Hindlimb muscle (tissue), 1 donor: ENCODE results near the gene CROCC2. TPM values are rescaled to one million over a fixed set of nuclear protein-coding genes. Genes with fewer than 3 reads are reported as not detected.

Source experiments
- DNase-seq: peaks from one replicate; pipeline ENCODE4 v3.0.0-alpha.2; 2013
- polyA plus RNA-seq: library from polyadenylated mRNA; unstranded; fragments of 120-200 nt; gene quantifications from one replicate; pipeline ENCODE4 v1.2.1, GENCODE V29; 2013; ENCODE audit not compliant: insufficient read length

The CROCC2 gene
- polyA plus RNA-seq, 1 donor = 0.22 TPM

DNA sequence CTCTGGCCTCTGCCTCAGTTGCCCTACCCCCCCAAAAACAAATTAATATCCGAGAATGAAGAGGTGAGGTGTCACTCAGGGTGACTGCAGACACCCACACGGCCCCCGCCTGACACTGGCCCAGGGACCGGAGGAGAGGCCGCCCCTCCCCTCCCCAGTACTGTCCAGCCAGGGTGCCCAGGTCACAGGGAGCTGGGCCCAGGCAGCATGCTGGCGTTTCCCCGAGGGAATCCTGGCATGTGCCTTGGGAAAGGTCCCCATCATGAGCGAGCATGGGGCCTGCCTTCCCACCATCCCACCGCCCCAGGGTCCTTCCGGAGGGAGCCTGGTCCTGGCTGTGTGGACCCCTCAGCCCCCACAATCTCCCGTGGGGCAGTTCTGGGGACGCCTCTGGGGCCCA, 13.2 kb upstream of the CROCC2 start:
- DNase-seq = no peak

DNA sequence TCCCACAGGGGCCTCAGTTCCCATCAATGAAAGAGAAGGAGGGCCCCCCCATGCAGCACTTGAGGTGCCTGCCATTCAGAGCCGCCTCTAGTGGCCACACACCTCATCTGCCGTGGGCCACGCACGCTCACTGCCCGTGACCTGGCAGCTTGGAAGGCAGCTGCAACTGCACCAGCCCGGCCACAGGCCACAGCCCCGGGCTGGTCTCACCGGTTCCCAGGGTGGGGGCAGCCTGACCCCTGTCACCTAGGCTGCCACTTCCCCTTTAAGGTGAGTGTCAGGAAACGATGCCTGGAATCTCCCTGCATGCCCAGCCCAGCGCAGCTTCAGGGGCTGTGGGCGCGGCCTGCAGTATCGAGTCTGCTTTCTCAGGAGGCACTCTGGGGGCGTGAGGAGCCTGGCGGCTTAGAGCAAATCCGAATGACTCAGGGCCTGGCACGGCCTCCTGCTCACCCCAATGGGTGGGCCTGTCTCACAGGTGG, 12.7 kb upstream of the CROCC2 start:
- DNase-seq = no peak

- DNase-seq = no peak
Observed at GRCh38 chr2:240894006-240894405, 12.1 kb upstream of the CROCC2 start.

DNA sequence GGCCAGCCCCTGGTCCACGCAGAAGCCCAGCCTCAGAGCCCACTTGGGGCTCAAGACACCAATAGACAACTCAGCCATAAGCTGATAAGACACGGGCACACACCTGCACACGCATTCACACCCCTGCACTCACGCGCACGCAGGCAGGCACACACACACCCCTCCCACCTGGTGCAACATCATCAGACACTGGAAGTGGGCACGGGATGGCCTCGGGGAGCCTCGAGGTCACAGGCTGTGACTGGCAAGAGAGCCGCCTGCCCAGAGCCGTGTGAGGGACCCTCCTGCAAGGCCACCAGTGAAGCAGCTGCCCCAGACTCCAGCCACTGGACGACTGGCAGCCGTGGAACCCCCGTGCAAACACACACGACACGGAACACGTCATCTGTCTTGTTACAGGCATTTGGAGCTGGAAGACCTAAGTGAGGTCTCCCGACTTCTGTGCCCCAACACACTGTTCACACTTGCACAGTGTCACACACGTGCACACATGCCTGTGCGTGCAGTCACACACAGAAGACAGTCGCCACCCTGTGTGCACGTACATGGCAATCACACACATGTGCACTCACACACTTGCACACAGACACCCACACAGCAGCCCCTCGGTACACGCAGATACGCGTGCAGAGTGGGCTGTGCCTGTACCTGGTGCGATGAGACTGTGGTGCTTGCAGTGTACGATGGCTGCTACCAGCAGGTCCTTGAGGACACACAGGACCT, 11.1 kb upstream of the CROCC2 start:
- DNase-seq = no peak

- DNase-seq = no peak
Observed at GRCh38 chr2:240895656-240896388, 10.3 kb upstream of the CROCC2 start, which contains the start of gene MAB21L4. Gene MAB21L4 (minus strand): TSS chr2:240896156. CDS start chr2:240895997, 159 bp downstream.

- no peak for DNase-seq
Observed at GRCh38 chr2:240896394-240896793, 9.7 kb upstream of the CROCC2 start.

GRCh38 chr2:240896871-240897692, 9.1 kb upstream of the CROCC2 start:
- no peak for DNase-seq

DNA sequence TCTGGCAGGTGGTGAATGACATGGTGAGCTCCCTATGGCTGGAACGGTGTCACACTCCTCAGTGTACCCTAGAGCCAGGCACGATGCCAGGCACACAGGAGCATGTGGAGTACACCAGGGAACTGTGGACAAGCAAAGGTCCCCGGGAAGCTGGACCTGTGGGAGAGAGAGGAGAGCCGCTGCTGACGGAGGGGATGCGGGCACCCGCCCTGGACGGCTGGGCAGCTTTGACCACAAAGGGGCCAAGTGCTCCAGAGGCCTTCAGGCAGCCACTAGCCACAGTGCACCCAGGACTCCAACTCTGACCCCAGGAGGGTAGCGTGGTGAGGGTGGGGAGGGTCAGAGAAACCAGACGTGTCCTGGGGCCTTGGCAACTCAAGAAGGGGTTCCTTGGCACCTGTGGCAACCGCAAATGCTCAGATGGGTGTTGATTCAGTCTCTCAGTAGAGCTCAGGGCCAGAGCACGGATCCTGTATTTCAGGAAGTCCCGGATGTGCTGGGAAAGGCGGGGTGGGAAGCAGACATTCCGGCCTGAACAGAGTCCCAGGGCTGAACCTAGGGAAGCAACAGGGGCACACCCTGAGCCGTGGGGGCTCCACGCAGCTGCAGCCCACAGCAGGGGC, 7.9 kb upstream of the CROCC2 start:
- DNase-seq = no peak

GRCh38 chr2:240898731-240899467, 7.2 kb upstream of the CROCC2 start:
- no peak for DNase-seq

- DNase-seq = no peak
Observed at GRCh38 chr2:240899468-240899865, 6.7 kb upstream of the CROCC2 start.

GRCh38 chr2:240900141-240900860, 5.8 kb upstream of the CROCC2 start:
- DNase-seq = no peak

DNA sequence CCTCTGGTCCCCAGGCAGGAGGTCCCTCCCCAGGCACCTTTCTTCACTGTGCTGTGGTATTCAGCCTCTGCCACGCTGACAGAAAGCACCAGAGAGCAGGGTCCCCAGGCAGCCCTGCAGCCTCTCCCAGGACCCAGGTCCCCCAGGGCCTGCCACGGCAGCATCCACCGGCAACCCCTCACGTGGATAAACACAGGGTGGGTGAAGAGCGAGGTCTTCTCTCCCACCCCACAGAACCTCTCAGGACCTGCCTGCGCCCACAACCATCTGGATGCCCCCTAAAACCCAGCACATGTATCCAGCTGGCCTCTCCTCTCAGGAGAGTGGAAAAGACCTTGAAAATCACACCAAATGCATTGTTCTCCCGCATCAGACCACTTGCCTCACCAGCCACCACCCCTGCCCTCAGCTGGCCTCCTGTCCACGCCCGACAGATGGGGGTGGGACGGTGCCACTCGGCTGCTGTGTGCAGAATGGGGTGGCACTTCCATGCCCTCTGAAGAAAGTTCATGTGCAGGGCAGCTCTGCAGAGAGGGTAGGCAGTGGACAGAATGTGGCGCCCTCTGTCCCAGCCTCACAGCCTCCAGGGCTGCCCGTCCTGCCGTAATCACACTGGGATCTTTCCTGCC, 4.0 kb upstream of the CROCC2 start:
- DNase-seq = no peak

DNA sequence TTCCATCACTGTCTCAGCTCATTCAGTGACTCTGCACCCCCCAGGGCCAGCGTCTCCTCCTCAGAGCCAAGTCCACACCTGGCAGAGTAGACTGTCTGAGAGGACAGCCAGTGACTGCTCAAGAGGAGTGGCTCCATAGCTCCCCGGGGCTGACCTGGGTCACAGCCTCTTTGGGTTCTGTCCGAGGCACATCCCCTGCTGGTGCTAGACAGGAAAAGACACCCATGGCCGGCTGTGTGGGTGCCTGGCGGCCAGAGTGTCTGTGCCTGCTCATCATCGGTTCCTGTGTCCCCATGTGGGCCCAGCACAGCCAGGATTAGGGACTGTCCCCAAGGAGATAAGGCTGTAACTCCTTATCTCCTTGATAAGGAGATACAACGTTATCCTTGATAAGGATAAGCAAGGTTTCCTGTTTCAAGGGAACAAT, 3.5 kb upstream of the CROCC2 start:
- DNase-seq = no peak

GRCh38 chr2:240903191-240904060, 2.7 kb upstream of the CROCC2 start:
- no peak for DNase-seq

DNA sequence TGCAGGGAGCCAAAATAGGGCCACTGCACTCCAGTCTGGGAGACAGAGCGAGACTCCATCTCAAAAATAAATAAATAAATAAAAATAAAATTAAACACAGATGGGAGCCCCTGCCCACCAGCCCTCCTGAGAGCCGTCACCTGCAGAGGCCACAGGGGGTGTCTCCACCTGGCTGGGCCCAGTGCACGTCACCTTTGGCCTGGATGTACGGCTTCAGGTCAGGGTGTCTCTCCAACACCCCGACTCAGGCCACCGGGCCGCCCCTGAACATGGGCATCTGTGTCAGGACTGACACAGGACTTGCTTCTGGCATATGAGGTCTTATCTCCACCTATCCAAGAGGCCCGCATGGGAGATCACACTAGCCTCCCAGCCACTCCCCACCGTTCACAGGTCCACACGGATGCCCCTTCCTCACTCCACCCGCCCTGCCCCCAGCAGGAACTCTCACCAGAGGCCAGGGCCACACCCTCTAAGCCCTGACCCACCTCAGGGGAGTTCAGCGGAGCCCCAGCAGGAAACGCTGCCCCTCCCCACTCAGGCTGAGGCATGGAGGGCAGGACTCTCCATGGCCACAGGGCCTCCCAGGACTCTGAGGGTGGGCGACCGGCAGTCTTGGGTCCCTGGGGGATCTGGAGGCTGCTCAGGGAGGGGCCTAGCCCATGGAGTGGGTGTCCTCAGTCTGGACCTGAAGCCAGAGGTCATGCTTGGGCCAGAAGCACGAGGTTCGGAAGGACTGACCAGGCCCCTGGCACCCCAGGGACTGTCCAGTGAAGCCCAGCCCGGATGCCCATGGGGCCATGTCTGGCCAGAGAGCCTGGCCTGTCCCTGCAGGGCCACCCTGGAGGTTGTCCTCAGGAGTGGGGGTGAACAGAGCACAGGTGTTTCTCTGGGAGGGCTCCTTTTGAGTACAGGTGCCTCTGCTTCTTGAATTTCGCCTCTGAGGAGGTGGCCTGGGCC, 1.6 kb upstream of the CROCC2 start:
- no peak for DNase-seq

- DNase-seq = no peak
Observed at GRCh38 chr2:240905176-240905781, 857 bp upstream of the CROCC2 start.

DNA sequence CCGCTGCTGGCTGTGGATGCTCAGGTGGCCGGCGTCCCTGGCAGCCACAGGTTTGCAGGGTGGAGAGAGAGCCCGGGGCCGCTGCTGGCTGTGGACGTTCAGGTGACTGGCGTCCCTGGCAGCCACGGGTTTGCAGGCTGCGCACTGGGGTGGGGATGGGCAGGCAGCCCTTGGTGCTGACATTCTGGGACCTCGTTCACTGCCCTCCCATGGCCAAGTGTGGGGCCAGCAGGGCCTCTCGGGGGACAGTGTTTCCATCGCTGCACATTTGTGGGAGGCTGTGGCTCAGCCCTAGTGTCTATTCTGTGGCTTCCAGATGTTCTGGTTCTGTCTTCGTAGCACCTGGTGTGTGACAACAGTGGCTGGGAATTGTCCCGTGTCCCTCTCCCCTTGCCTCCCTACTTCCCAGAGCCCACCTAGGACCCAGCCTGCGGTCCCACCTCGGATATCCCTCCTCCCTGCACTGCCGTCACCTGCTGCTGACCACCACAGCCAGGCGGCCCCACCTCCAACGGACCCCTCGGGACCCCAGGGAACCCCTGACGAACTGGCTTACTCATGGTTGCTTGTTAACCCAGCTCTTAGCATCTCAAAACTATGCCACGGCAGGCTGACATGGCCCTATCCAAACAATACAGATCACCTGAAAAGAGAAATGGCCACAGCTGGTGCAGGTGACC, 915 bp downstream of the CROCC2 start:
- DNase-seq = no peak
